HG02973 (cell line): Measurements from ENCODE around the gene ATF3.

Source experiments
- ATAC-seq: cut with Tn5 transposase; IDR thresholded peaks from one replicate; pipeline ENCODE4 v1.9.1; 2021; ENCODE audit warnings: moderate library complexity; ENCODE audit not compliant: unreplicated experiment

The ATF3 gene

DNA sequence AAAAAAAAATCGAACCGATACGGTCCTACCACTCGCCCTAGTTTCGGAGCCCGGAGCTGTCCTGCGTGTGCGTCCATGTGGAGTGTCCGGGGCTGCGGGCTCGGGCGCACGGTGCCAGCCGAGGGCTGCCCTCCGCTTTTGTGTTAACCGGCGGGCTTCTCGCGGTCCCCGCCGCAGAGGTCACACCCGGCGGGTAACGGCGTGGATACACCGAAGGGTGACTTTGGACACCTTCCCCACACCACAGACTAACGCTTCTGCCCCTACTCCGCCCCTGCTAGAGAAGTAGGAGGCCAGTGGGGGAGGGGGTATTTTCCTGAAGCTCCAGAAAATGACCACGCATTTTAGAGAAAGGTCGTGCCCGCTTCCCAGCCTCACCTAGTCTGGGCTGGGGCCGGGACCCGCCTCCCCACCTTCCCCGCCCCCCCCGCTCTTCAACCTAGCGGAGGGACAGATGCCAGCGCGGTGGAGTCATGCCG lies 609 bp upstream of the ATF3 start:
- peak; percentile 5 for ATAC-seq

GRCh38 chr1:212608959-212609700 lies 569 bp downstream of the ATF3 start:
- peak; percentile 9 for ATAC-seq

DNA sequence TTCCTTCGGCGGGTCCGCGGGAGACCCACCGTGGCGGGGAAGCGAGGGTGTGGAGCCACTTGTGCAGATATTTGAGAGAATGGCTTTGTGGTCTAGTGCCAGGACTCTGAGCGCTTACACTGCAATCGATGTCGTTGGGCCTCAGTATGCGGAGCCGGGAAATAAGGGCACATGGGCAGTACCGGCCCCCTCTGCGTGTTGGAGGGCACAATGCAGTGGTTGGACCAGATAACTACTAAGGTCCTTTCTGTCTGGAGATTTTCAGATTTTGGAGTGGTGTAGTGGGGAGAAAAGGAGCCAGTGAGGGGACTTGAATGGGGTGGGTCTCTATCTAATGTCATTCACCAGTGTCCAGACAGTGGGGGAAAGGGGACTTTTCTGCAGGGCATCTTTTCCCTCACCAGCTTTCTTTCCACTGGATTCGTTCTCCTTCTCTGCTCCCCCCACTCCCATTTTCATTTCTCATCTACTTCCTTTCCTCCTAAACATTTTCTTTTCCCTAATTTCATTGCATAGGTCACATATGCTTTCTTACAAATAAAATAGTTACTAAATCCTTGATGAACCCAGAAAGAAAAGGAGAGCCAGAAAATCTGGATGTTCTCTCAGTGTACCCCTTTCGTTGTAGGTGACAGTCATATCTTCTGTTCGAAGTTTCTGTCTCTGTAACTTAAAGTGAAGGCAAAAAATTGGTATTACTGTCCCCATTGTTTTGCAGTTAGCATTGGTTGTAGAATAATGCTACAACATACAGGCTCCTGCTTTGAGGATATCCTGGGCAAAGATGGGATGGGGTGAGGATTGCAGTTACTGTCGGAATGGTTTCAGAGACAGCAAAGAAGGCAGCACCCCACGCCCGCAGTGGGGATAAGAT lies 1.4 kb downstream of the ATF3 start:
- no peak for ATAC-seq

- ATAC-seq, result no peak
These were observed 2.0 kb downstream of the ATF3 start for GRCh38 chr1:212610575-212610967.

- ATAC-seq, result no peak
These were observed 2.7 kb downstream of the ATF3 start for GRCh38 chr1:212611000-212611948.

DNA sequence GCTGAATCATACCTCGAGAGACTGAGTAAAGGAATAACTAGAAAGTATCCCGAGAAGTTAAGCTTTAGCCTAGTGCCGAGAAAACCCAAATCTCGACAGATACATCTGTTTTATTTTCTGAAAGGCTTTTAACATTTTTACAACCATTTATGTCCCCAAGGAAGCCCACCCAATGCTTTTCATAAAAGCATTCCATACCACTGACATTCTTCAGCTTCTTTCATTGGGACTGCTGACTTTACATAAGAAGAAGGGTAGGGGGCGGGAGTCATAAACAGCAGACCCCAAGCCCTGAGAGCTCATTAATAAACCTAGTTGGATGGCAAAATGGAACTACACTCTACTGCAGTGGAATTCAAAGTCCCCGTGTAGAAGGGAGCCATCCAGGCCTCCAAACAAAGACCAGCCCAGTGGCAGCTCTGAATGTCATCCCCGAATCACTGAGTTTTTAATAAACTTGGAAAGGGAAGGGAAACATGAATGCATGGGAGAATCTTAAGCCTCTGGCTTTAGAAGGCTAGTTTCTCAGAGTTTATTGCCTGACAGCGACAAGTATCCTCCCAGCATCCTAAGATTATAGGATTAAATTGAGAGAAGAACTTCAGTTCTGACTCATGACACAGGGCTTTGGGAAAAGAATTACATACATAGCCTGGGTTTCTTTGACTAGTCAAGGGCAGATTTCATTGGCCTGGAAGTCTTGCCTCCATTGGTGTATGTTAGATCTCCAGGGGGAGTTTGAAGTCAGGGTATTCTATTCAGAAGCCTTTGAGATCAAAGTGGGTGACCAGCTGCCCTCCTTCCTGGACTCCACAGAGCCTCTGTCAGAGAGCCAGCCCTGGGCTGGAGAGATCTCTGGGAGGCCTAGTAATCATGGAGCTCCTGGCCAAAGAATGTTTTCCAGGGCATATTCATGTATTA lies 3.7 kb downstream of the ATF3 start:
- no peak for ATAC-seq

DNA sequence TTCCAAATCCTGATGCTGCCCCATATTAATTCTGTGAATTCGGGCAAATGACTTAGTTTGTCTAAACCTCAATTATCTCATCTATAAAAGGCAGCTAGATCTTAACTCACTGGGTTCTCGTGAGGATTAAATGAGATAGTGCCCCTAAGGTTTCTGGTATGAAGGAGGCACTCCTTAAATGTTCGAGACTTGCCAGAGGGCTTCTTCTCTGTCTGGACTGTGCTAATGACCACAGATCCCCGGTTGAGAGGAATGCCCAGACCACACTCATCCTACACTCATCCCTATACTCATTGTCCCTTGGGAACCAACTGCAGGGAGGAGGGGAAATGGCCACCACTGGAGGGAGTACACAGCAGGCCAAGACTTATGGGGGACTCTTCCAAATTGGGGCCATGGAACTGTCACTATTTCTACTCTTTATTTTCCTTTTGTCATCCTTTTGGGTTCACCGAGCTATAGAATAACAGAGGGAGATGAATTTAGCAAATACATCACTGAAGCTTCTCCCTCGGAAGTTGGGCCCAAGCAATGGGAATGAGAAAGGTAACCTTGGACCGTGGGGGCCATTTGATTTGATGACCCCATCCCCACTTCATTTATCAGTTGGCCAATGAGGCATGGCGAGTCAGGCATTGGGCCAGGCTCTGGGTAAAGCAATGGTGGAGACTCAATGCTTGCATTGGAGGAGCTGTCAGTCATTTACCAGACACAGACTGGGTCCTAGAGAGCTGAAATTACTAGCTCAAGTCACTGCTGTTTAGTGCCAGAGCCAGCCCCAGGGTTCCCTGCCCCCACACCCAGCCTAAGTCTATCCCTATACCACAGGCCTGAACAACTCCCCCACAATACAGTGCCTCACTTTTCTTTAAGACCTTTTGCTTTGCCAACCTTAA lies 5.1 kb downstream of the ATF3 start:
- no peak for ATAC-seq

- no peak for ATAC-seq
These were observed 6.1 kb downstream of the ATF3 start for GRCh38 chr1:212614453-212615200.

GRCh38 chr1:212615201-212615470 lies 6.6 kb downstream of the ATF3 start:
- no peak for ATAC-seq

DNA sequence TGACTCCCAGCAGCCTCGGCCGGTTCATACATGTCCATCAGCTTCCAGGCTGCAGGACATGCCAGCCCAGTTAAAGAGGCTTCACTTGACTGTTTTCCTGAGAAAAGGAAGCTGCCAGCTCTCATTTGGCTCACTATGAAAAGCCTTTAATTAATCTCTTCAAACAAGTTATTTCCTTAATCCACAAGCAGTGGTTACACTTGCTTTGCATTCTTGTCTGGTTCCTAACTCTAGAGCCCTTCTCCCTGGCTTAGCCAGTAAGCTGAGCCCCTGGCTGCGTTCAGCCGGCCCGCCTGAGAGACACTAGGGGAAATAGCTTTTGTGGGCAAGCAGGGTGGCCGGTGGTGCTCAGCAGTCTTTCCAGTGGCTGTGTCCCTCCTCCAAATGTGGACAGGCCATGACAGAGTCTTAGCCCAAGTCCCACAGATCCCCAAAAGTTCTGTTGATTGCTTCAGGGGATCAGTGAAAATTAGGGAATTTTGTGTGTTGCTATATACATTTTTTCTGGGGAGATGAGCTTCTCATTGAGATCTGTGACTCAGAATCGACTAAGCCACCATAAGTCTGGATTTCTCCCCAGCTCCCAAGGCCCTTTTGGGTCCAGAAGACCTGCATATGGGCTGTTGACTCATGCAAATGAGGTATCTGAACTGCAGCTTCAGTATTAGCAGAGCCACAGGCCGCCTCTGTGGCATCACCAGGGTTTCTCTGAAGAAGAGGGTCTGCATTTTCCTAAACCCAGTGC lies 10.1 kb downstream of the ATF3 start:
- ATAC-seq, result no peak

DNA sequence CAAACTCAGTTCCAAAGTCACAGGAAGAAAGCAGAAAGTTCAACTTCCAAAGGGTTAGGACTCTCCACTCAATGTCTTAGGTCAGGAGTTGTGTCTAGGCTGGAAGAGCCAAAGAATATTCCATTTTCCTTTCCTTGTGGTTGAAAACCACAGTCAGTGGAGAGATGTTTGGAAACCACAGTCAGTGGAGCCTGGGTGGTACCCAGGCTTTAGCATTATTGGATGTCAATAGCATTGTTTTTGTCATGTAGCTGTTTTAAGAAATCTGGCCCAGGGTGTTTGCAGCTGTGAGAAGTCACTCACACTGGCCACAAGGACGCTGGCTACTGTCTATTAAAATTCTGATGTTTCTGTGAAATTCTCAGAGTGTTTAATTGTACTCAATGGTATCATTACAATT lies 11.7 kb downstream of the ATF3 start:
- no peak for ATAC-seq

DNA sequence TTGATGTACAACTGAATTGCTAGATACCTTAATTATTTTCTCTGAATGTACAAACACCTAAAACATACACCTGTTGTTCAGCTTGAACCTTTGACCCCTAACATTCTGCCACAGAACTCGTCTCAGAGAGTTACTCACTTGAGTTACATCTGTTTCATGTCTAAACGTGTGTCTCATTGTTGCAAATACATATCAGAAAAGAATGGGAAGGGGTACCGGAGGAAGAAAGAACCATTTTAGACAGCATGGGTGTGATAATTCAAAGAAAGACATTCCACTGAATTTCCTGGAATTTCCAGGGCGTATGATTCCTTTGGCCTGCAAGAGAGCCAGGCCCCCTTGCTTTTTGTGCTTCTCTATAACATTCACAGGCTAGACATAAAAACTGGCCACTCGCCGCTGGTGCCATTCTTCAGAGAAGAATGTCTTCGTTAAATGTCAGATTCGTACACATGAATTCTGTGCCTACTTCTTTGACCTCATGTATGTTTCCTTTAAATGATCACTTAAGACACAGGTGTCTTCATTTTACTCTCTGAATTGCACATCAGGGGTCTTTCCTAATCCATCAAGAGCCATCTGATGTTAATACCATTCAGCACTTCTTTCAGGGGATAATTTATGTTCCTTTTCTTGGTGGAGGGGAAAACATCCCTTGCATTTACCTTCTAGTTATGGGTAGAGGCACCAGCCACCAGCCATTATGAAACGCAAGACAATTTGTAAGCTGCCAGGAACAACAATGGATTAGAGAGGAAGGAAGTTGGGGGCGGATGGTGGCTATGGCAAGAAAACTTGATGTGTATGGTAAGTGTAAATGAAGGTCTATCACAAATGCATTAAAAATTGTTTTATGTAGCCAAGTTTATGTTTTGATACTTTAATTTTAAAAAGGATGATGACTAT lies 12.7 kb downstream of the ATF3 start:
- ATAC-seq, result no peak

DNA sequence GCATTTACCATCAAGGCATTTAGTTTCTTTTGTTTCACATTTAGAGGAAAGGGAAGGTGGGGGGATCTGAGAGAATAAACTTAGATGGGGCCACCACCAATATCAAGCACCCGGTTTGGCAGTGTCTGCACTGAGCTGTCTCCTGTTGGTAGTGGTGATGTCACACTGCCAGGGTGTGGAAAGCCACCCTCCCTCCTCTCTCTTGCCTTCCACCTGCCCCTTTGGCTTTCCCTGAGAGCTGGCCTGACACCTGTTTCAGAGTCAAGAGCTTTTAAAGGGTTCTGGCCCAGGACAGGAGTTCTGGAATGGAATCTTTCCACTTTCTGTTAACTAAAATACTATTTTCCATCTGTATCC lies 13.4 kb downstream of the ATF3 start:
- ATAC-seq, result no peak

DNA sequence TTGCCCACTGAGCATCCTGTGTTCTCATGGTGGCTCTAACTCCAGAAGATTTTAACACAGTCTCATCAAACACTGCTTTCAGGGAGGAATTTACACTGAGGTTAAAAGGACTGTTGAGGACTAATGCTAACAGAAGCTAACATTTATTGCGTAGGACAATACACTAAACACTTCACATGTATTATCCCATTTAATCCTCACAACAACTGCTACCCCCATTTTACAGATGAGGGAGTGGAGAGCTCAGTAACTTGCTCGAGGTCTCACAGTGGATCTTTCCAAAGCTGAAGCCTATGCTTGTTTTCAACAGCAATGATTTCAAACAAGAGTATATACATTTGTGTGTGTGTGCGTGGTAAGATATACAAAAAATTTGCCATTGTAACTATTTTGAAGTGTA lies 13.9 kb downstream of the ATF3 start:
- ATAC-seq, result no peak

DNA sequence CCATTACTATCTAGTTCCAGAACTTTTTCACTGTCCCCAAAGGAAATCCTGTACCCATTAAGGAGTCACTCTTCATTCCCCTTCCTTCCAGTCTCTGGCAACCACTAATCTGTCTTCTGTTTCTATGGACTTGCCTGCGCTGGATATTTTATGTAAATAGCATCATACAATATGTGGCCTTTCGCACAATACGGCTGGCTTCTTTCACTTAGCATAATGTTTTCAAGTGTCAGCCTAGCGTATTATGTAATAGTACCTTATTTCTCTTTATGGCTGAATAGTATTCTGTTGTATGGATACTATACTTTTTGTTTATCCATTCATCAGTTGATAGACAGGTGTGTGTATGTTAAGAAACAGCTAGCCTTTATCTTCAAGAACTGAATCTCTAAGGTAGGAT lies 14.3 kb downstream of the ATF3 start:
- no peak for ATAC-seq

GRCh38 chr1:212623603-212624002 lies 15.0 kb downstream of the ATF3 start:
- no peak for ATAC-seq

- ATAC-seq, result no peak
These were observed 16.5 kb downstream of the ATF3 start for GRCh38 chr1:212624976-212625501.
